ENCODE data around the gene LRCH2.
"Not testable (repeated sequence)": the region's sequence is repeated elsewhere in the genome, so short reads cannot be mapped to it uniquely, and the experiment has no call there.

The LRCH2 gene, protein sequence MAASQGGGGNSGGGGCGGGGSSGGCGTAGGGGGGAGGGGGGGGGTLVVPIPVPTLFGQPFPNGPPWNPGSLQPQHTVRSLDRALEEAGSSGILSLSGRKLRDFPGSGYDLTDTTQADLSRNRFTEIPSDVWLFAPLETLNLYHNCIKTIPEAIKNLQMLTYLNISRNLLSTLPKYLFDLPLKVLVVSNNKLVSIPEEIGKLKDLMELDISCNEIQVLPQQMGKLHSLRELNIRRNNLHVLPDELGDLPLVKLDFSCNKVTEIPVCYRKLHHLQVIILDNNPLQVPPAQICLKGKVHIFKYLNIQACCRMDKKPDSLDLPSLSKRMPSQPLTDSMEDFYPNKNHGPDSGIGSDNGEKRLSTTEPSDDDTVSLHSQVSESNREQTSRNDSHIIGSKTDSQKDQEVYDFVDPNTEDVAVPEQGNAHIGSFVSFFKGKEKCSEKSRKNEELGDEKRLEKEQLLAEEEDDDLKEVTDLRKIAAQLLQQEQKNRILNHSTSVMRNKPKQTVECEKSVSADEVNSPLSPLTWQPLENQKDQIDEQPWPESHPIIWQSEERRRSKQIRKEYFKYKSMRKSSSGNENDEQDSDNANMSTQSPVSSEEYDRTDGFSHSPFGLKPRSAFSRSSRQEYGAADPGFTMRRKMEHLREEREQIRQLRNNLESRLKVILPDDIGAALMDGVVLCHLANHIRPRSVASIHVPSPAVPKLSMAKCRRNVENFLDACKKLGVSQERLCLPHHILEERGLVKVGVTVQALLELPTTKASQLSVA

DNA sequence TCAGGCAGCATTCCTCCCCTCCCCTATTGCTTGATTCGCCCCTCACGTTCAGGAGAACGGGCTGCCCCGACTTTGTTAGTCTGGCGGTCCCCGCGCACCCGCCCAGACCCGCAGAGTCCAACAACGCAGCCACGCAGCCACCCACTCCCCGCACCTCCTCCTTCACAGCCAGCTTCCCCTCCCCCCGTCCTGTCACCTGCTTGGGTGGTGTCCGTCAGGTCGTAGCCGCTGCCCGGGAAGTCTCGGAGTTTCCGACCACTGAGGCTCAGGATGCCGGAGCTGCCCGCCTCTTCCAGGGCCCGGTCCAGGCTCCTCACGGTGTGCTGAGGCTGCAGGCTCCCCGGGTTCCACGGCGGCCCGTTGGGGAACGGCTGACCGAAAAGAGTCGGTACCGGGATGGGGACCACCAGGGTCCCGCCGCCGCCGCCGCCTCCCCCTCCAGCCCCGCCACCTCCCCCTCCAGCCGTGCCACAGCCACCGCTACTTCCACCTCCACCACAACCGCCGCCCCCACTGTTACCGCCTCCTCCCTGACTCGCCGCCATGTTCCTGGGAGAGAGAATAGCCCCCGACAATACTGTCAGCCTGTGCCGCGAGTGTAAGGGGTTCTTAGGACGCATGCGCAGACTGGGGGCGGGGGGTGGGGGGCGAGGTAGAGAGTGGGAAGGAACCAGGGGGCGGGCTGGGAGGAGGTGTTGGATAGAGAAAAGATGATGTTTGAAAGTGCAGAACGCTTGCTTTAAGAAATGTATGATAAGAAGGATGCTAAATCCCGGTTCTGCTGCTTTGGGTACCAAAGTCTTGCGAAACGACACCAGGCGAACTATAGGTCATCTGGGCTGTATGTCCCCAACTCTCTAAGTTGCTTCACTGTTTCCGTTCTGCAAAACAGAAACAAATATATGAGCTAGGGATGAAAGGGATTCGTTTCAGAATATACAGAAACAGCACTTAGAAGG, at the start of gene LRCH2:
LRCH2 (minus strand) TSS at position 600 of the 959 bp plus-strand sequence; CDS start at position 545, 55 bp downstream.
- DNase-seq = peak; percentile 23

DNA sequence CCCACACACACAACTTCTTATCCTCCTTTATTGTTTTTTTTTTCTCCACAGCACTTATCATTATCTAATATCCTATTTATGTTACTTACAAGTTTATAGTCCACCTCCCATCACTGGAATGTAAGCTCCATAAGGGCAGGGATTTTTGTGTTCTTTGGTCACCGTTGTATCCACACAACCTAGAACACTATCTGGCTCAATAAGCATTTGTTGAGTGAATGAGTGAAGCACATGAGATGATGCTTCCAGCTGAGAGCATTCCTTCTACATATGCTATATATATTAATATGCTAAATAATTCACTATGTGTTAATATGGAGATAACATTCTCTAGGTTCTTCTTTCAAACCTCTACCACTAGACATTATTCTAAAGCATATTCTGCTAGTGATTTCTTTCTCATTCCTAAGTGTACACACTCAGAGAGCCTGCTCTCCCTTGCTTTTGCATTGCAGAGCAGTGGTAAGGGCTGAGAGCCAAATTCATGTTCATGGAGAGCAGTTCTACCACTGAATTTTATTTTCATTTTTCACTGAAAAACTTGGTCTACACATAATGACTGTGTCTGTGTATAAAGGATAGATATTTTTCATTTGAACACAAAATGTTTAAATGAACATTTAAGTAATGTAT, 35.3 kb upstream of the LRCH2 start:
- DNase-seq = no peak

DNA sequence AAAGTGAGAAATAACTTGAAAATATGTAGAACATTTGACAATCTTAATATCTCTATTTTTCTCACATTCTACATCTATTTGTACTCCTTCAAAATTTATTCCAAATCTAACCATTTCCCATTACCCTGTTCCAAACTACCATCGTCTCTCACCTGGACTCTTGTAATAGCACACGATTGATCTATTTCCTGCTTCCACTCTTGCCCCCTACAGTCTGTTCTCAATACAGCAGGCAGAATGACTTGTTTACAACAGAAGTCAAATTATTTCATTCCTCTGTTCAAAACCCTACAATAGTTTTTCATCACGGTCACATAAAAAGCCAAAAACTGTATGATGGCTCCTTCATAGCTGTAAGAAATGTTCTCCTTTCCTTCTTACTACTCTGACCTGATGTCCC, 34.5 kb upstream of the LRCH2 start:
- DNase-seq = no peak

DNA sequence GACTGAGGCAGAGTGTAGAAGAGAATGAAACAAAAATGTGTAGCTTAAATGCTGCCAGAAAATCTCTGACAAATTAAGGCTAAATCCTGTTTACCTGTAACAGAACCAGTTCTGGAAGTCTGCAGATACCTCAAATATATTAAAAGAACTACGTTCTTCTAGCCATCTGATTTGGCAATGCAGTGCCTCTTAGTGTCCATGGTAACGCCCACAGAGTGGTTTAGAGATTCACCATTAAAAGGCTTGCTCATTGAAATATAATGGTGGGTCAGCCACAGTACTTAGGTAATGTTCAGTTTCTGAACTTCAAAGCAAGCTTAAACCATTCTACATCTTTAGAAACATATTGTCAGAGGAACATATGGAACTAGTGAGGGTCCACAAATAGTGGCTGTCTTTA, 32.4 kb upstream of the LRCH2 start:
- peak; percentile 32 for DNase-seq

DNA sequence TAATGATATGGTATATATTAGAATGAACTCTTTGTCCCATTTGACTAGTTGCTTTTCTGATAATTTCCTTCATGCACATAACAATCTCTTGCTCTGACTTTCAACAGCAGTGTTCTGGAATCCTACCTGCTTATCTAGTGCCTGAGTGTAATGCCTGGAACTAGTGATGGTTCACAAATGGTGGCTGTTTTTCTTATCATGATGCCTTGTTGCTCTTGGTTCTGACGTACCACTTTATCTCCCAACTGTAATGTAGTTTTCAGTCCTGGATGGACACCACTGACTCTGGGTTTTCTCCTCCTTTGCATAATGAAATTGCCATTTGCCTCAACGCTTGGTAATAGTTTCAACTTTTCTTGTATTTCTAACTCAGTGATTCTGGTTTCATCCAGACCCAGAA, 30.1 kb upstream of the LRCH2 start:
- no peak for DNase-seq

DNA sequence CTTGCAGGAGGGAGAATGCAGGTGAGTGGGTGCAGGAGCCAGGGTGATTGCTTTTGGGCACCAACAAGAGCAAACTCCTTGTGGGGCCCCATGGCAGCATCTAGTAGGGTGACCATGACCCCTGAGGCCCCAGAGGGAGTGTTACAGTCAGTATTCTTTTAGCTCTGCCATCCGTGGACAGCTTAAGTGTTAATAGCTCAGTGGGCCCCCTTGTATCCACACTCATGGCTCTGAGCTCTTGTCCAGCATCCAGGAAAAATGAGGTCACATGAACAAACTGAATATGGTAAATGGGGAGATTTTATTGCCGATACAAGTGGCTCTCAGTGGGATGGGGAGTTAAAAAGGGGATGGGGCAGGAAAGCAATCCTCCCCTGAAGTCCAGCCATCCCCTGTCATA, 27.3 kb upstream of the LRCH2 start:
- no peak for DNase-seq

DNA sequence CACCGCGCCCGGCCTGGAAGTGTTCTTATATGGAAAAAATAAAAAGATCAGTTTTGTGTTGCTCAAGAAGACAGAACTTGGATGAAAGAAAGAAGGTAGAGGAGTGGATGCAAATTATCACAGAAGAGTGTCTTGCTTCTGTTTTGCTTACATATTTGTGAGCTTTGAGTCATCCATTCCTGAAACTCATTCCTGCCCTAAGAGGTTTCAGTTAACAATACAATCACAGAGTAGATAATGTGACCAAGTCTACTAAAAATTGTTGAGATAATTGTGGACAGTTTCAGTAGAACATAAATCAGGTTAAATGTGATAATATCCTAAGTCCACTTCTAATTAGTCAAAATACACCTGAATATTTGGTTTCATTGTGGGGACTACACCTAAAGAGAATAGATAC, 26.4 kb upstream of the LRCH2 start:
- DNase-seq = no peak

DNA sequence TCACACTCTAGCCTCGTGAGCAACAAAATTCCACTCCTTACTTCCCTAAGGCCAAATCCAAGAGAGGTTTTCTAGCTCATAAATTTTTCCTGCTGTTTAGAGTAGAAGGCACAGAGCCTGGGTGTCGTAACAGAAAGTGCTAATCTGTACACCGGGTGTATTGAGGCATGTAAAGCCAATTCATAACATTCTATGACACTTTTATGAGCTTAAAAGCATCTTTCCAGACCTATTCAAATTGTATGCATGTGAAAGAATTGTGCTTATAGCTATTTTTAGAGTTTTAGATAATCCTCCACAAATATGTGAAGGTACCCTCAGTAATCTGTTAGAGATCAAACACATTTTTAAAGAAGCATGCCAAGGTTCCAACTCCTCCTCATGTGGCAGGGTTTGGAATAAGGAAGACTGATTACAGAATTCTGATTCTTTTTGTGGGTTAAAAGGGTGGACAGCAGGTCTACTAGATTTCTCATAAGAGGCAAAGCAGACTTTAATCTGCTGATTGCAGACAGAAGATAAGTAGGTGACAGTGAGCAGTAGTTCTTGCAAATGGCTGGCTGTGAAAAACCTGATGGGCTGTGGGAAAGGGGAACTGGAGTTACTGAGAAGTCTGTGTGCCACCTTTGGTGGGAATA, 25.5 kb upstream of the LRCH2 start:
- DNase-seq = peak; percentile 11

DNA sequence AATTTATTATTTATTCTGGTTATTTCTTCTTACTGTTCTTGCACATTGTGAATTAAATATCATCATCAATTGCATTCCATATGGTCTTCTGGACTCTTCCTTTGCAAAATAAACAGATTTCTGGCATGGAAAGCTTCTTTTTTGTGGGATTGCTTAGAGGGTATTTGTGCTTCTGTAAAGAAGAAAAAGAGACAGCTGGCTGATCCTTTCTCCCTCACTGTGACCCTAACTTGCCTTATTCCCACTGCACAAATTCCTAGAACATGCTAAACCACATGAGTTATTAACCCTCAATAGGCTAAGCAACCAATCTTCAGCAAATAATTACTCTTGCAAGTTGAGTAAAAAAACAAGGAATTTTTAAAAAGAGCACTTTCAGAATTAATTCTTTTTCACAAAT, 23.8 kb upstream of the LRCH2 start:
- no peak for DNase-seq

DNA sequence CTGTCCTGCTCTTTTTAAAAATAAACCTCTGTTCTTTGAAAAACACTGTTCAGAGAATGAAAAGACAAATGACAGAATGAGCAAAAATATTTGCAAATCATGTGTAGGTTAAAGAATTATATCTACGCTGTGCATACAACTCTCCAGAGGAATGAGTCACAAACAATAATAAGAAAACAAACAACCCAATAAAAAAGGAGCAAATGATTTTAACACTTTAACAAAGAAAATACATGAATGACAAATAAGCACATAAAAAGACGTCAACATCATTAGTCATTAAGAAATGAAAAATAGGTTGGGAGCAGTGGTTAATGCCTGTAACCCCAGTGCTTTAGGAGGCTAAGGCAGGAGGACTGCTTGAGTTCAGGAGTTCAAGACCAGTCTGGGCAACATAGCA, 21.1 kb upstream of the LRCH2 start:
- DNase-seq = no peak

DNA sequence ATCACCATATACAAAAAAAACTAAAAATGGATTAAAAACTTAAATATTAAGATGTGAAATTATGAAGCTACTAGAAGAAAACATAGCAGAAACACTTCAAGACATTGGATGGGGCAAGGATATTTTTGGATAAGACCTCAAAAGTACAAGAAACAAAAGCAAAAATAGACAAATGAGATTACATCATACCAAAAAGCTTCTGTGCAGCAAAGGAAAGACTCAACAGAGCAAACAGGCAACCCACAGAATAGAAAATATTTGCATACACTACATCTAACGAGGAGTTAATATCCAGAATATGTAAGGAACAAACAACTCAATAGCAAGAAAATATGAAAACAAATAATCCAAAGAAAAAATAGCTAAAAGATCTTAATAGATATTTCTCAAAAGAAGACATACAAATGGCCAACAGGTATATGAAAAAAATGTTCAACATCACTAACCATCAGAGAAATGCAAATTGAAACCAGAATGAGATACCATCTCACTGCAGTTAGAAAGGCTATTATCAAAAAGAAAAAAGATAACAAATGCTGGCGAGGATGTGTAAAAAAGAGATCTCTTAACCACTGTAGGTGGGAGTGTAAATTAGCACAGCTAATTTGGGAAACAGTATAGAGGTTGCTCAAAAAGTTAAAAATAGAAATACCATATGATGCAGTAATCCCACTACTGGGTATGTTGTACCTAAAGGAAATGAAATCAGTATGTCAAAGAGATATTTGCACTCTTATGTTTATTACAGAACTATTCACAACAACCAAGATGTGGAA, 17.8 kb upstream of the LRCH2 start:
- no peak for DNase-seq

DNA sequence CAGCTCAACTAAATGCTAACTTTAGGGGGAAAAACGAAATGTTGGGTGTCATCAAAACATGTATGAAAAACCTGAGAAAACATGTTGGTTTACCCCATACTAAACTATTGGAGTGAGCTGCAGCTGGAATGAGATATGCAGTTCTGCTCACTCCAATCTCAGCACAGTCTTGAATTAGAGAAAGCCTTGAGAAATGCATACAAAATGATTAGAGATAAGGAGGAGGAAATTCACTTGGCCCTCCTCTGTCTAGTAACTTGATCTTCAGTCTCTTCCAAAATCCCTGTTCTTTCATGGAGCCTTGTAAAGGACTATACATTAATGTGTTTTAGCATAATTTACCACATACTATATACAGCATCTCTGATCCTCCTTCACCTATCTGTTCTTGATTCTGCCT, 3.2 kb upstream of the LRCH2 start:
- no peak for DNase-seq

DNA sequence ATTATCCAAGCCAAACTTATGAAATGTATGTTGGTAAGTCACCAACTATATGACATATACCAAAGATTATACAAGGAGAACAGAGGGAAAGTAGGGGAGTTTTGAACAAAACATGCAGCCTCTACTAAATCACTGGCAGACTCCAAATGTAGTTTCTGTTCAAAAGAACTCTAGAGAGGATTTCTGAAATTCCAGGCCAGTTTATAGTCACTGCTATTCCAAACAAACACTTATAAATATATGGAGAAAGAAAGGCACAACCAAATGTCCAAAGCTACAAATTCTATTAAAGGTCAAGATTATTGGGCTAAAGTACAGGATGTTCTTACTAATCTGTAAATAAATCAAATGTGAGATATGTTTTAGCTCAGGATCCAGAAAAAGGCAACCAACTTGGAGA, 2.7 kb upstream of the LRCH2 start:
- no peak for DNase-seq

DNA sequence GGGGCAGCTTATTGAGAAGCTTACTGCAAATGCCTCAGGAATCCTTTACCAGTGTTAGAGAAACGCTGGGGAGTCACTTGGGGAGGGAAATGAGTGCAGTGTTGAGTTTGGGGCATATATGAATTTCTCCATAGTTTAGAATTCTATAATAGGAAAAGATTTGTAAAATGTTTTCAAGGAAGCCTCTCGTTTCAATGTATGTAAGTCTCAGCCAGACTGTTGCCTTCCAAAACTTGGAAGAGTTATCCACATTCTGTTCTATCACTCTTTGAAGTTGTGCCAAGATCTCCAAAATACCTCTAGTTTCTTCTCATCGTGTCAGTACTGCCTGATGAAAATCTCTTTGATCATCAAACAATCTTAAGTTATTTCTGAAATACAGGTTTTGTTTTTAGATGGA, 565 bp upstream of the LRCH2 start:
- DNase-seq = no peak

DNA sequence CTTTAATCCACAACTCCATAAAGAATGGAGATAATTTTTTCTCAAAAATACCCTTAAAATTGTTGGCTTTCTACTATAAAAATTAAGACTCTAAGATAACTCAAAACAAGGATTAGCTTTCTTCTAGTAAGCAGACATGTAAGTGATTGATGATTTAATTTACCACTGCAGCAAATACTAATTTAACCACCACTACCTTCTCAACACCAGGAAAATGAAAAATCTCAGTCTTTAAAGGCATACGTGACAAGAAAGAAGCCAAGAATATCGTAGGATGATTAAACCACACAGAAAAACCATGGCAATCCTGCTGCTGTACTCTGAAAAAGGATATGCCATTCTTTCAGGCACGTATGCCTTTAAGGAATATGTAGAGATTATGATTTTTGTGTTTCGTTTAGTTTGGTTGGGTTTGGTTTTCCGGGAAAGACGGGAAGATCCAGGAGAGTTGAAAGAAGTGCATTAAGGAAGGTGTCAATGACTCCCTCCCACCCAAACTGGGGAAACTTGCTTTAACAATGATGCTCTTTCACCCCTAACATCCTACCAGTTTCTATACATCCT, 881 bp downstream of the LRCH2 start:
- DNase-seq = no peak

DNA sequence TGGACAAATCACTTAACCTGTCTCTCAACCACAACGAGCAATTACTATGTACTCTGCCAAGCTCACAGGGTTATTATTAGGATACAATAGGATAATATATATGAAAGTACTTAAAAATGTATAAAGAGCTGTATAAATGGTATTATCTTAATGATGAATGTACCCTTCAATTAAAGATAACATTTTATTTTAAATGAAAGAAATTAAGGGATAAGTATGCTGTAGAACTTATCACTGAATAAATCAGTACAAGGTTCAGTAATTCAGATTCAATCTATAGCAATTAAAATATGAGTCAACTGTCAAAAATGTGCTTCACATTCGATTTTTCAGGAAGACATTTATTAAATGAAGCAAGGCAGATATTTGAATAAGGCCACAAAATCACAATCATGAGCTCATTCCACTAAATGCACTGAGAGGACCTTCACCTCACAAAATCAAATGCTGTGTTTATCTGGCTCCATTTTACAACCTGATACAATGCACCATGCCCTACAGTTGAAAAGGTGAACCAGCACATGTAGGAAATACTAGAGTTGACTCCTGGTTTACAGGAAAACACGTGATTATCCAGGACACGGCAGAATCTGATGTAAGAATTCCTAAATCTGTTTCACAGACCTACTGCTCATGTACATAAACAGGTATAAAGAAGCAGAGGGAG, 4.4 kb downstream of the LRCH2 start:
- DNase-seq = peak; percentile 27

DNA sequence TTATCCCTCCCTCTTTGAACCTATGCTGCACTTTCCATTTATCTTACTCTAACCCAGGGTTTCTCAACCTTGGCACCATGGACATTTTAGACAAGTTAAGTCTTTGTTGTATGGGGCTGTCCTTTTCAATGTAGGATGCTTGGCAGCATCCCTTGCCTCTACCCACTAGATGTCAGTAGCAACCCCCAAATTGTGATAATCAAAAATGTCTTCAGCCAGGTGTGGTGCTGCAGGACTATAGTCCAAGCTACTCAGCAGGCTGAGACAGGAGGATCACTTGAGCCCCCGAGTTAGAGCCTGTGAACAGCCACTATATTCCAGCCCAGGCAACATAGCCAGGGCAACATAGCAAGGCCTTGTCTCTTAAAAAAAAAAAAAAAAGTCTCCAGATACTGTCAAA, 7.0 kb downstream of the LRCH2 start:
- peak; percentile 4 for DNase-seq

DNA sequence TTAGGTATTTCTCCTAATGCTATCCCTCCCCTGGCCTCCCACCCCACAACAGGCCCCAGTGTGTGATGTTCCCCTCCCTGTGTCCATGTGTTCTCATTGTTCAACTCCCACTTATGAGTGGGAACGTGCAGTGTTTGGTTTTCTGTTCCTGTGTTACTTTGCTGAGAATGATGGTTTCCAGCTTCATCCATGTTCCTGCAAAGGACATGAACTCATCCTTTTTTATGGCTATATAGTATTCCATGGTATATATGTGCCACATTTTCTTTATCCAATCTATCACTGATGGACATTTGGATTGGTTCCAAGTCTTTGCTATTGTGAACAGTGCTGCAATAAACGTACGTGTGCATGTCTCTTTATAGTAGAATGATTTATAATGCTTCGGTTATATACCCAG, 16.6 kb downstream of the LRCH2 start:
- not testable (repeated sequence) for DNase-seq

DNA sequence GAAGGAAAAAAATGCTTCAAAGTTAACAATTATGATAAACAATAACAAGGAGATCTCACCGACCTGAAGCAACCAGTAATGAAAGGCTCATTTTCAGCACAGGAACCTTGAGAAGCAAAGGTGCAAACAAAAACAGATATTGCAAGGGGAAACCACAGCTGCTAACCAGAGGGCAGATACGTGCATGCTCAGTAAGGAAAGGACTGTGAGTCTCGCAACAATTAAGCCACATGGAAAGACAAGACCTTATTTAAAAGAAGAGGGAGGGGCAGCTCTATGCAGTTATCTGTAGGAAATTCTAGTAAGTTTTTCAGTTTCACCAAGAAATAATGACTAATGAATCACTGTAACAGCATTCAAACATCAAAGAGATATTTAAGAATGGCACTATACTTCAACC, 19.3 kb downstream of the LRCH2 start:
- DNase-seq = no peak

DNA sequence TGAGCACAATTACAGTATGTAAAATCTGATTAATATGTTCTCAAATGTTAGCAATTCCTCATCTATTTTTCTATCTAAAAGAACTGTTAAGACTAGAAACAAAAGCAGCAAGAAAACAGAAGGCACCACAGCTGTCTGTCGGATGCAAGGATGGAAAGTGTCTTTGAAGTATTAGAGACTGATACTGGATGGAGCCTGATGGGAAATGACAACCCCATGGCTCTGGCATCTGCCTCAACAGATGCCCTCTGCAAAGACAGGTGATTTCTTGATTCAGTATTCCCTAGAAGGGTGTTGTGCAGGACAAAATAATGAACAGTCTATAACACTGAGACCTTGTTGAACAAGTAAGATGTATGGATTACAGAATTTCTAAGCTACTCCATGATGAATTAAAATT, 19.7 kb downstream of the LRCH2 start:
- no peak for DNase-seq

Measured in DMS79 treated with DMSO at 0.1 percent for 48 hours (cell line).